ENCODE measurements around the gene NXPH2.

- TF ChIP-seq SUZ12 (IDR thresholded peaks at IDR 0.05; ENCODE audit: extremely low read depth, insufficient read depth, insufficient read length): no peak
- TF ChIP-seq YY1 (IDR thresholded peaks at IDR 0.05; ENCODE audit: insufficient read depth, insufficient read length): no peak
Observed at GRCh38 chr2:138648606-138649005, 131.6 kb downstream of the NXPH2 start.

Data from NT2/D1 (cell line).